Limb (tissue), 2 donors: ENCODE measurements around the gene PARD3B.
A peak's percentile ranks its signal among the peaks of the same experiment; 100 is the strongest.

ENCODE experiments used
- DNase-seq, 2 donors: peaks; one replicate each; pipeline ENCODE4 v3.0.0-alpha.2; 2016; ENCODE audit errors: extremely low spot score in 2 of 2

The PARD3B gene

GRCh38 chr2:204840504-204840903 is 295.2 kb downstream of the PARD3B start:
- no peak for DNase-seq

GRCh38 chr2:204842068-204842467 is 296.8 kb downstream of the PARD3B start:
- no peak for DNase-seq

- peak in 1 of 2 donors; percentile 39 for DNase-seq
Observed at GRCh38 chr2:204842661-204843485, 297.6 kb downstream of the PARD3B start.

- no peak for DNase-seq
Observed at GRCh38 chr2:204846471-204846870, 301.2 kb downstream of the PARD3B start.

- DNase-seq, result no peak
Observed at GRCh38 chr2:204849892-204850291, 304.6 kb downstream of the PARD3B start.

GRCh38 chr2:204850581-204850980 is 305.3 kb downstream of the PARD3B start:
- peak in 1 of 2 donors; percentile 45 for DNase-seq

GRCh38 chr2:204853905-204854304 is 308.6 kb downstream of the PARD3B start:
- DNase-seq, result no peak

- no peak for DNase-seq
Observed at GRCh38 chr2:204860274-204860673, 315.0 kb downstream of the PARD3B start.

- DNase-seq, result no peak
Observed at GRCh38 chr2:204862809-204863208, 317.5 kb downstream of the PARD3B start.

- DNase-seq, result no peak
Observed at GRCh38 chr2:204863336-204863735, 318.1 kb downstream of the PARD3B start.

GRCh38 chr2:204869132-204869823 is 324.0 kb downstream of the PARD3B start:
- no peak for DNase-seq

GRCh38 chr2:204870053-204870452 is 324.8 kb downstream of the PARD3B start:
- DNase-seq, result no peak

GRCh38 chr2:204871231-204871953 is 326.1 kb downstream of the PARD3B start:
- DNase-seq, result peak in 1 of 2 donors; percentile 15

- no peak for DNase-seq
Observed at GRCh38 chr2:204876311-204876710, 331.0 kb downstream of the PARD3B start.

- DNase-seq, result no peak
Observed at GRCh38 chr2:204877691-204878090, 332.4 kb downstream of the PARD3B start.

GRCh38 chr2:204880928-204881327 is 335.7 kb downstream of the PARD3B start:
- DNase-seq, result no peak

- no peak for DNase-seq
Observed at GRCh38 chr2:204881655-204882054, 336.4 kb downstream of the PARD3B start.

GRCh38 chr2:204885747-204886146 is 340.5 kb downstream of the PARD3B start:
- DNase-seq, result no peak

GRCh38 chr2:204886713-204887112 is 341.4 kb downstream of the PARD3B start:
- no peak for DNase-seq

GRCh38 chr2:204888222-204888621 is 342.9 kb downstream of the PARD3B start:
- no peak for DNase-seq

GRCh38 chr2:204890680-204891079 is 345.4 kb downstream of the PARD3B start:
- no peak for DNase-seq

GRCh38 chr2:204891739-204892138 is 346.5 kb downstream of the PARD3B start:
- no peak for DNase-seq
